K562 (cell line): Measurements from ENCODE around the gene JADE2. TPM values are rescaled to one million over a fixed set of nuclear protein-coding genes. Genes with fewer than 3 reads are reported as not detected.

Source experiments
- HDAC8 ChIP-seq: fragments of 450-650 bp; IDR thresholded peaks from 2 replicates; pipeline ENCODE4 v1.6.1; 2016; ENCODE audit warnings: mild to moderate bottlenecking, missing genetic modification characterization, moderate library complexity, missing compliant biosample characterization
- HNRNPLL ChIP-seq: fragments of 200-400 bp; formaldehyde crosslinking; IDR thresholded peaks from 2 replicates; pipeline ENCODE4 v1.6.1; 2017; ENCODE audit warnings: low read length, low read depth, mild to moderate bottlenecking; ENCODE audit not compliant: poor library complexity, severe bottlenecking
- MCM5 ChIP-seq: fragments of 450-650 bp; IDR thresholded peaks from 2 replicates; pipeline ENCODE4 v1.6.1; 2016; ENCODE audit warnings: low read depth
- MED1 ChIP-seq: sonication (generic); formaldehyde crosslinking; IDR thresholded peaks from 2 replicates; pipeline ENCODE4 v1.8.1; 2023; ENCODE audit warnings: missing genetic modification reagents, borderline replicate concordance
- SMAD1 ChIP-seq: fragments of 150-350 bp; IDR thresholded peaks from 2 replicates; pipeline ENCODE4 v1.6.1; 2014; ENCODE audit warnings: low read length, low read depth; ENCODE audit not compliant: partially characterized antibody
- SOX6 ChIP-seq: fragments of 450-650 bp; IDR thresholded peaks from 2 replicates; pipeline ENCODE4 v1.6.1; 2014; ENCODE audit warnings: mild to moderate bottlenecking
- ZNF274 ChIP-seq: IDR thresholded peaks from 2 replicates; pipeline ENCODE4 v1.6.1; 2011; ENCODE audit warnings: low read depth, mild to moderate bottlenecking, low read length, moderate library complexity, borderline replicate concordance
- ZNF444 ChIP-seq: fragments of 250-450 bp; sonication (Bioruptor Pico); IDR thresholded peaks from 2 replicates; pipeline ENCODE4 v1.4.0; 2020; ENCODE audit warnings: mild to moderate bottlenecking, moderate library complexity
- polyA plus RNA-seq, 8 experiments: library from polyadenylated mRNA; depleted of rRNA in 4 of 8; stranded (reverse) in 5 of 8; unstranded in 3 of 8; fragments of >200 nt; fragmentation: Nextera tagmentation in 2 of 8; fragmentation: Illumina TruSeq in 1 of 8; extraction: Ambion mirVana in 2 of 8; extraction: Trizol in 1 of 8; gene quantifications; 2 replicates each; pipeline versions ENCODE4 v1.2.1 to v1.2.3, GENCODE V29; 2011 to 2014; ENCODE audit warnings: inconsistent platforms in 1 of 8, missing spikeins in 1 of 8
- total RNA-seq, 7 experiments: library from RNA; depleted of rRNA in 6 of 7; stranded (reverse); fragments of >200 nt in 6 of 7; fragmentation: Illumina TruSeq in 2 of 7; extraction: Trizol in 2 of 7; gene quantifications; 2 replicates each; pipeline versions ENCODE4 v1.2.1 to v1.2.3, GENCODE V29; 2011 to 2021; ENCODE audit warnings: low replicate concordance in 1 of 7
- TF ChIP-seq, protein P1 (sequence below): fragments of 250-450 bp; sonication (Bioruptor Pico); IDR thresholded peaks from 2 replicates; pipeline ENCODE4 v1.4.0; 2020; ENCODE audit warnings: mild to moderate bottlenecking, moderate library complexity
- TF ChIP-seq, protein P2 (sequence below), 2 experiments: fragments of 450-650 bp; IDR thresholded peaks; 2 replicates each; pipeline ENCODE4 v1.6.1; 2016
- TF ChIP-seq, protein P3 (sequence below): sonication (generic); formaldehyde crosslinking; IDR thresholded peaks from 2 replicates; pipeline ENCODE4 v1.8.1; 2022; ENCODE audit warnings: missing genetic modification reagents
- TF ChIP-seq, protein P4 (sequence below): fragments of 250-450 bp; sonication (Bioruptor Pico); IDR thresholded peaks from 2 replicates; pipeline ENCODE4 v1.8.0; 2022; ENCODE audit warnings: inconsistent platforms
- TF ChIP-seq, protein P5 (sequence below): fragments of 450-650 bp; formaldehyde crosslinking; IDR thresholded peaks from 2 replicates; pipeline ENCODE4 v1.4.0; 2020; ENCODE audit warnings: mild to moderate bottlenecking, moderate library complexity
- TF ChIP-seq, protein P6 (sequence below): fragments of 150-350 bp; conservative IDR thresholded peaks from 2 replicates; pipeline ENCODE4 v1.6.1; 2014; ENCODE audit warnings: low read length

JADE2 gene
- total and polyA plus RNA-seq, 9 of the 15 experiments (the other 6 are each of a cell fraction or from before 2014, with no cell fraction given), result 0.50 to 23.3 (median 9.1) TPM

DNA sequence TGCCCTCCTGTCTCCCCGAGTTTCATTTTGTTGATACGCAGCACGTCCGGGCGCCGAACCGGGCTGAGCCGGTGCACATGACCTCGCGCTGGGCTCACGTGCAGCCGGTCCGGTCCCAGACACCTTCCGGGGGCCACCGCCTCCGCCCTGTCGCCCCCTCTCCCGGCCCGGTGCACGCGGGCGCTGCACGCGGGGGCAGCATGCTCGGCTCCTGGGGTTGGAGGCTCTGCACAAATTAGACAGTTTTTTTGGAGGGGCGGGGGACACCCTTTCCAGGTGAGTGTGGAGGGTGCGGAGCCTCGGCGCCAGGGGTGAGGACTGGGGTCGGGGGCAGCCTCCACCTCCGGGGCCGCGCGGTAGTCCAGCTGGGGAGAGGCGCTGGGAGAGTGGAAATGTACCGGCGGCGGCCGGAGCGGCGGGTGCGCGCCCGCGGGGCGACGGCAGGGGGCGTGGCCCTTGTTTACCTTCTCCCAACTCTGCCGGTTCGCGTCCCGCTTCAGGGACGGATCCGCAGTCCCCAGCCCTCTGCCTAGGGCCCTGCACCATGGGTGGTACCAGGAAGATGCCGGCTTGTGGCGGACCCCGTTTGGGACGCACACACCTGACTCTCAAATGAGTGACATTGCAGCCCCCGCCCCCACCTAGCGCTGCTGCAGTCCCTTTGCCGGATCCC, 1.1 kb downstream of the JADE2 start (continued):
- TF ChIP-seq, protein P1, sequence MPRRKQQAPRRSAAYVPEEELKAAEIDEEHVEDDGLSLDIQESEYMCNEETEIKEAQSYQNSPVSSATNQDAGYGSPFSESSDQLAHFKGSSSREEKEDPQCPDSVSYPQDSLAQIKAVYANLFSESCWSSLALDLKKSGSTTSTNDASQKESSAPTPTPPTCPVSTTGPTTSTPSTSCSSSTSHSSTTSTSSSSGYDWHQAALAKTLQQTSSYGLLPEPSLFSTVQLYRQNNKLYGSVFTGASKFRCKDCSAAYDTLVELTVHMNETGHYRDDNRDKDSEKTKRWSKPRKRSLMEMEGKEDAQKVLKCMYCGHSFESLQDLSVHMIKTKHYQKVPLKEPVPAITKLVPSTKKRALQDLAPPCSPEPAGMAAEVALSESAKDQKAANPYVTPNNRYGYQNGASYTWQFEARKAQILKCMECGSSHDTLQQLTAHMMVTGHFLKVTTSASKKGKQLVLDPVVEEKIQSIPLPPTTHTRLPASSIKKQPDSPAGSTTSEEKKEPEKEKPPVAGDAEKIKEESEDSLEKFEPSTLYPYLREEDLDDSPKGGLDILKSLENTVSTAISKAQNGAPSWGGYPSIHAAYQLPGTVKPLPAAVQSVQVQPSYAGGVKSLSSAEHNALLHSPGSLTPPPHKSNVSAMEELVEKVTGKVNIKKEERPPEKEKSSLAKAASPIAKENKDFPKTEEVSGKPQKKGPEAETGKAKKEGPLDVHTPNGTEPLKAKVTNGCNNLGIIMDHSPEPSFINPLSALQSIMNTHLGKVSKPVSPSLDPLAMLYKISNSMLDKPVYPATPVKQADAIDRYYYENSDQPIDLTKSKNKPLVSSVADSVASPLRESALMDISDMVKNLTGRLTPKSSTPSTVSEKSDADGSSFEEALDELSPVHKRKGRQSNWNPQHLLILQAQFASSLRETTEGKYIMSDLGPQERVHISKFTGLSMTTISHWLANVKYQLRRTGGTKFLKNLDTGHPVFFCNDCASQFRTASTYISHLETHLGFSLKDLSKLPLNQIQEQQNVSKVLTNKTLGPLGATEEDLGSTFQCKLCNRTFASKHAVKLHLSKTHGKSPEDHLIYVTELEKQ (CRISPR knock-in tag), result no peak
- TF ChIP-seq, protein P2, sequence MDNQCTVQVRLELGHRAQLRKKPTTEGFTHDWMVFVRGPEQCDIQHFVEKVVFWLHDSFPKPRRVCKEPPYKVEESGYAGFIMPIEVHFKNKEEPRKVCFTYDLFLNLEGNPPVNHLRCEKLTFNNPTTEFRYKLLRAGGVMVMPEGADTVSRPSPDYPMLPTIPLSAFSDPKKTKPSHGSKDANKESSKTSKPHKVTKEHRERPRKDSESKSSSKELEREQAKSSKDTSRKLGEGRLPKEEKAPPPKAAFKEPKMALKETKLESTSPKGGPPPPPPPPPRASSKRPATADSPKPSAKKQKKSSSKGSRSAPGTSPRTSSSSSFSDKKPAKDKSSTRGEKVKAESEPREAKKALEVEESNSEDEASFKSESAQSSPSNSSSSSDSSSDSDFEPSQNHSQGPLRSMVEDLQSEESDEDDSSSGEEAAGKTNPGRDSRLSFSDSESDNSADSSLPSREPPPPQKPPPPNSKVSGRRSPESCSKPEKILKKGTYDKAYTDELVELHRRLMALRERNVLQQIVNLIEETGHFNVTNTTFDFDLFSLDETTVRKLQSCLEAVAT (IDR thresholded peaks at IDR 0.05), result no peak
- TF ChIP-seq, protein P3, sequence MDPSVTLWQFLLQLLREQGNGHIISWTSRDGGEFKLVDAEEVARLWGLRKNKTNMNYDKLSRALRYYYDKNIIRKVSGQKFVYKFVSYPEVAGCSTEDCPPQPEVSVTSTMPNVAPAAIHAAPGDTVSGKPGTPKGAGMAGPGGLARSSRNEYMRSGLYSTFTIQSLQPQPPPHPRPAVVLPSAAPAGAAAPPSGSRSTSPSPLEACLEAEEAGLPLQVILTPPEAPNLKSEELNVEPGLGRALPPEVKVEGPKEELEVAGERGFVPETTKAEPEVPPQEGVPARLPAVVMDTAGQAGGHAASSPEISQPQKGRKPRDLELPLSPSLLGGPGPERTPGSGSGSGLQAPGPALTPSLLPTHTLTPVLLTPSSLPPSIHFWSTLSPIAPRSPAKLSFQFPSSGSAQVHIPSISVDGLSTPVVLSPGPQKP, result no peak
- no peak for TF ChIP-seq MCM5
- 0 out of 2 replicates have a peak, but pooled peaks have one; percentile 13 for TF ChIP-seq SOX6
- TF ChIP-seq, protein P4, sequence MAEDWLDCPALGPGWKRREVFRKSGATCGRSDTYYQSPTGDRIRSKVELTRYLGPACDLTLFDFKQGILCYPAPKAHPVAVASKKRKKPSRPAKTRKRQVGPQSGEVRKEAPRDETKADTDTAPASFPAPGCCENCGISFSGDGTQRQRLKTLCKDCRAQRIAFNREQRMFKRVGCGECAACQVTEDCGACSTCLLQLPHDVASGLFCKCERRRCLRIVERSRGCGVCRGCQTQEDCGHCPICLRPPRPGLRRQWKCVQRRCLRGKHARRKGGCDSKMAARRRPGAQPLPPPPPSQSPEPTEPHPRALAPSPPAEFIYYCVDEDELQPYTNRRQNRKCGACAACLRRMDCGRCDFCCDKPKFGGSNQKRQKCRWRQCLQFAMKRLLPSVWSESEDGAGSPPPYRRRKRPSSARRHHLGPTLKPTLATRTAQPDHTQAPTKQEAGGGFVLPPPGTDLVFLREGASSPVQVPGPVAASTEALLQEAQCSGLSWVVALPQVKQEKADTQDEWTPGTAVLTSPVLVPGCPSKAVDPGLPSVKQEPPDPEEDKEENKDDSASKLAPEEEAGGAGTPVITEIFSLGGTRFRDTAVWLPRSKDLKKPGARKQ (CRISPR knock-in tag), result no peak
- no peak for TF ChIP-seq SMAD1
- TF ChIP-seq HNRNPLL, result no peak
- TF ChIP-seq MED1 (CRISPR knock-in tag), result no peak
- TF ChIP-seq, protein P5, sequence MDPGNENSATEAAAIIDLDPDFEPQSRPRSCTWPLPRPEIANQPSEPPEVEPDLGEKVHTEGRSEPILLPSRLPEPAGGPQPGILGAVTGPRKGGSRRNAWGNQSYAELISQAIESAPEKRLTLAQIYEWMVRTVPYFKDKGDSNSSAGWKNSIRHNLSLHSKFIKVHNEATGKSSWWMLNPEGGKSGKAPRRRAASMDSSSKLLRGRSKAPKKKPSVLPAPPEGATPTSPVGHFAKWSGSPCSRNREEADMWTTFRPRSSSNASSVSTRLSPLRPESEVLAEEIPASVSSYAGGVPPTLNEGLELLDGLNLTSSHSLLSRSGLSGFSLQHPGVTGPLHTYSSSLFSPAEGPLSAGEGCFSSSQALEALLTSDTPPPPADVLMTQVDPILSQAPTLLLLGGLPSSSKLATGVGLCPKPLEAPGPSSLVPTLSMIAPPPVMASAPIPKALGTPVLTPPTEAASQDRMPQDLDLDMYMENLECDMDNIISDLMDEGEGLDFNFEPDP (CRISPR knock-in tag), result no peak
- no peak for TF ChIP-seq HDAC8 (tag)
- TF ChIP-seq, protein P6, sequence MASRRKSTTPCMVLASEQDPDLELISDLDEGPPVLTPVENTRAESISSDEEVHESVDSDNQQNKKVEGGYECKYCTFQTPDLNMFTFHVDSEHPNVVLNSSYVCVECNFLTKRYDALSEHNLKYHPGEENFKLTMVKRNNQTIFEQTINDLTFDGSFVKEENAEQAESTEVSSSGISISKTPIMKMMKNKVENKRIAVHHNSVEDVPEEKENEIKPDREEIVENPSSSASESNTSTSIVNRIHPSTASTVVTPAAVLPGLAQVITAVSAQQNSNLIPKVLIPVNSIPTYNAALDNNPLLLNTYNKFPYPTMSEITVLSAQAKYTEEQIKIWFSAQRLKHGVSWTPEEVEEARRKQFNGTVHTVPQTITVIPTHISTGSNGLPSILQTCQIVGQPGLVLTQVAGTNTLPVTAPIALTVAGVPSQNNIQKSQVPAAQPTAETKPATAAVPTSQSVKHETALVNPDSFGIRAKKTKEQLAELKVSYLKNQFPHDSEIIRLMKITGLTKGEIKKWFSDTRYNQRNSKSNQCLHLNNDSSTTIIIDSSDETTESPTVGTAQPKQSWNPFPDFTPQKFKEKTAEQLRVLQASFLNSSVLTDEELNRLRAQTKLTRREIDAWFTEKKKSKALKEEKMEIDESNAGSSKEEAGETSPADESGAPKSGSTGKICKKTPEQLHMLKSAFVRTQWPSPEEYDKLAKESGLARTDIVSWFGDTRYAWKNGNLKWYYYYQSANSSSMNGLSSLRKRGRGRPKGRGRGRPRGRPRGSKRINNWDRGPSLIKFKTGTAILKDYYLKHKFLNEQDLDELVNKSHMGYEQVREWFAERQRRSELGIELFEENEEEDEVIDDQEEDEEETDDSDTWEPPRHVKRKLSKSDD, result no peak
- no peak for TF ChIP-seq ZNF274
- no peak for TF ChIP-seq ZNF444
